Adipocyte (in vitro differentiated cells): ENCODE results near the gene UBQLN3.

Source experiments
- DNase-seq: peaks from one replicate; pipeline ENCODE4 v3.0.0-alpha.2; 2015; ENCODE audit warnings: low read depth
- H3K27me3 ChIP-seq: replicated peaks from 2 replicates; pipeline ENCODE4 v1.7.0; 2013; ENCODE audit warnings: mild to moderate bottlenecking, low read length, moderate library complexity; ENCODE audit not compliant: control insufficient read depth, insufficient read depth
- H3K36me3 ChIP-seq: 2 replicates; pipeline ENCODE4 v1.7.0; 2013; ENCODE audit warnings: low read length, mild to moderate bottlenecking, moderate library complexity; ENCODE audit not compliant: control insufficient read depth, insufficient read depth, severe bottlenecking
- H3K4me1 ChIP-seq: 2 replicates; pipeline ENCODE4 v1.7.0; 2013; ENCODE audit warnings: mild to moderate bottlenecking, low read length, moderate library complexity; ENCODE audit not compliant: control insufficient read depth, insufficient read depth
- H3K4me3 ChIP-seq: 2 replicates; pipeline ENCODE4 v1.7.0; 2013; ENCODE audit warnings: mild to moderate bottlenecking, low read length, moderate library complexity
- H3K9ac ChIP-seq: 2 replicates; pipeline ENCODE4 v1.7.0; 2013; ENCODE audit warnings: mild to moderate bottlenecking, low read length, moderate library complexity
- H3K9me3 ChIP-seq: 2 replicates; pipeline ENCODE4 v1.7.0; 2013; ENCODE audit warnings: mild to moderate bottlenecking, low read length, moderate library complexity; ENCODE audit not compliant: control insufficient read depth

The UBQLN3 gene

GRCh38 chr11:5509803-5510202 lies at the start of gene UBQLN3:
TSS of gene UBQLN3 (minus strand) at chr11:5509957. CDS start at chr11:5509558, 399 bp downstream.
- H3K9ac ChIP-seq, result no peak within 1 kb of the TSS
- DNase-seq, result no peak
- H3K9me3 ChIP-seq, result no peaks in the 10 kb centered on the region
- H3K4me1 ChIP-seq, result no peaks in the 10 kb centered on the region
- H3K27me3 ChIP-seq, result peaks cover 5% of the 10 kb centered on the region
- no peaks in the 10 kb centered on the region for H3K36me3 ChIP-seq
- H3K4me3 ChIP-seq, result no peak within 1 kb of the TSS

GRCh38 chr11:5557751-5558150 lies 48.0 kb upstream of the UBQLN3 start:
- Histone ChIP-seq H3K4me3 (no peak overlapping the region), H3K4me1 (peaks cover 4% of the 10 kb centered on the region), H3K36me3 (no peaks in the 10 kb centered on the region), H3K9ac (no peak overlapping the region), H3K9me3 (no peaks in the 10 kb centered on the region), H3K27me3 (no peaks in the 10 kb centered on the region)
- DNase-seq, result no peak

GRCh38 chr11:5556596-5557188 lies 46.9 kb upstream of the UBQLN3 start:
- H3K4me3 ChIP-seq, result no peak overlapping the region
- DNase-seq, result no peak
- no peak overlapping the region for H3K9ac ChIP-seq
- no peaks in the 10 kb centered on the region for H3K36me3 ChIP-seq
- no peaks in the 10 kb centered on the region for H3K27me3 ChIP-seq
- peaks cover 4% of the 10 kb centered on the region for H3K4me1 ChIP-seq
- no peaks in the 10 kb centered on the region for H3K9me3 ChIP-seq

GRCh38 chr11:5553343-5553742 lies 43.6 kb upstream of the UBQLN3 start:
- Histone ChIP-seq H3K4me1 (peaks cover 8% of the 10 kb centered on the region), H3K36me3 (no peaks in the 10 kb centered on the region), H3K9ac (no peak overlapping the region), H3K9me3 (no peaks in the 10 kb centered on the region), H3K4me3 (no peak overlapping the region), H3K27me3 (no peaks in the 10 kb centered on the region)
- DNase-seq, result peak; percentile 7

- Histone ChIP-seq H3K9me3 (no peaks in the 10 kb centered on the region), H3K4me1 (peaks cover 4% of the 10 kb centered on the region), H3K27me3 (no peaks in the 10 kb centered on the region), H3K9ac (no peak overlapping the region), H3K4me3 (no peak overlapping the region), H3K36me3 (no peaks in the 10 kb centered on the region)
- DNase-seq, result peak; percentile 49
Measured at GRCh38 chr11:5550440-5551095, 40.8 kb upstream of the UBQLN3 start.

GRCh38 chr11:5548440-5548839 lies 38.7 kb upstream of the UBQLN3 start, which contains the start of gene OR52H1:
TSS of gene OR52H1 (minus strand) at chr11:5548540. CDS start at chr11:5545505, 3,035 bp downstream.
- Histone ChIP-seq H3K27me3 (no peaks in the 10 kb centered on the region), H3K36me3 (no peaks in the 10 kb centered on the region), H3K4me1 (peaks cover 4% of the 10 kb centered on the region), H3K9me3 (no peaks in the 10 kb centered on the region), H3K9ac (no peak within 1 kb of the TSS), H3K4me3 (no peak within 1 kb of the TSS)
- DNase-seq, result no peak

GRCh38 chr11:5547982-5548381 lies 38.2 kb upstream of the UBQLN3 start:
- Histone ChIP-seq H3K27me3 (no peaks in the 10 kb centered on the region), H3K4me1 (peaks cover 4% of the 10 kb centered on the region), H3K36me3 (no peaks in the 10 kb centered on the region), H3K9ac (no peak overlapping the region), H3K4me3 (no peak overlapping the region), H3K9me3 (no peaks in the 10 kb centered on the region)
- no peak for DNase-seq

- Histone ChIP-seq H3K9me3 (no peaks in the 10 kb centered on the region), H3K27me3 (no peaks in the 10 kb centered on the region), H3K9ac (no peak overlapping the region), H3K4me3 (no peak overlapping the region), H3K4me1 (peaks cover 4% of the 10 kb centered on the region), H3K36me3 (no peaks in the 10 kb centered on the region)
- no peak for DNase-seq
Measured at GRCh38 chr11:5546457-5546856, 36.7 kb upstream of the UBQLN3 start.

- no peaks in the 10 kb centered on the region for H3K36me3 ChIP-seq
- H3K4me3 ChIP-seq, result no peak overlapping the region
- H3K9me3 ChIP-seq, result no peaks in the 10 kb centered on the region
- no peak for DNase-seq
- no peaks in the 10 kb centered on the region for H3K27me3 ChIP-seq
- no peak overlapping the region for H3K9ac ChIP-seq
- peaks cover 3% of the 10 kb centered on the region for H3K4me1 ChIP-seq
Measured at GRCh38 chr11:5541427-5541826, 31.7 kb upstream of the UBQLN3 start.

- Histone ChIP-seq H3K4me3 (no peak overlapping the region), H3K9ac (no peak overlapping the region)
- no peak for DNase-seq
Measured at GRCh38 chr11:5536482-5536881, 26.7 kb upstream of the UBQLN3 start.

GRCh38 chr11:5534046-5534445 lies 24.3 kb upstream of the UBQLN3 start:
- Histone ChIP-seq H3K4me1 (peaks cover 6% of the 10 kb centered on the region), H3K4me3 (no peak overlapping the region)

More at GRCh38 chr11:5536482-5536881, 26.7 kb upstream of the UBQLN3 start:
- peaks cover 6% of the 10 kb centered on the region for H3K4me1 ChIP-seq
- no peaks in the 10 kb centered on the region for H3K9me3 ChIP-seq
- H3K27me3 ChIP-seq, result no peaks in the 10 kb centered on the region
- H3K36me3 ChIP-seq, result no peaks in the 10 kb centered on the region

More at GRCh38 chr11:5534046-5534445, 24.3 kb upstream of the UBQLN3 start:
- DNase-seq, result peak; percentile 36
- H3K36me3 ChIP-seq, result no peaks in the 10 kb centered on the region
- no peaks in the 10 kb centered on the region for H3K27me3 ChIP-seq
- no peak overlapping the region for H3K9ac ChIP-seq
- H3K9me3 ChIP-seq, result no peaks in the 10 kb centered on the region
